Hindlimb muscle (tissue), 1 donor: ENCODE measurements around the gene MCM10. TPM values are rescaled to one million over a fixed set of nuclear protein-coding genes. Genes with fewer than 3 reads are reported as not detected.
A peak's percentile ranks its signal among the peaks of the same experiment; 100 is the strongest.
"Not testable (repeated sequence)": the region's sequence is repeated elsewhere in the genome, so short reads cannot be mapped to it uniquely, and the experiment has no call there.

Experiments used
- DNase-seq: peaks from one replicate; pipeline ENCODE4 v3.0.0-alpha.2; 2013
- polyA plus RNA-seq: library from polyadenylated mRNA; unstranded; fragments of 120-200 nt; gene quantifications from one replicate; pipeline ENCODE4 v1.2.1, GENCODE V29; 2013; ENCODE audit not compliant: insufficient read length

The MCM10 gene
- polyA plus RNA-seq, 1 donor = 4.8 TPM

- DNase-seq = no peak
Observed at GRCh38 chr10:13222151-13222550, 60.8 kb downstream of the MCM10 start.

GRCh38 chr10:13222566-13222965, 61.2 kb downstream of the MCM10 start:
- DNase-seq = no peak

GRCh38 chr10:13223241-13223640, 61.9 kb downstream of the MCM10 start:
- no peak for DNase-seq

- no peak for DNase-seq
Observed at GRCh38 chr10:13224210-13224995, 63.0 kb downstream of the MCM10 start.

- no peak for DNase-seq
Observed at GRCh38 chr10:13225601-13226000, 64.2 kb downstream of the MCM10 start.

GRCh38 chr10:13227031-13227430, 65.7 kb downstream of the MCM10 start:
- DNase-seq = no peak

- no peak for DNase-seq
Observed at GRCh38 chr10:13231190-13231589, 69.8 kb downstream of the MCM10 start.

GRCh38 chr10:13231808-13232207, 70.5 kb downstream of the MCM10 start:
- no peak for DNase-seq

GRCh38 chr10:13233358-13233757, 72.0 kb downstream of the MCM10 start:
- DNase-seq = no peak

GRCh38 chr10:13234172-13234571, 72.8 kb downstream of the MCM10 start, which contains the start of gene UCMA:
Gene UCMA, minus strand, starts transcription at chr10:13234374. Its CDS starts 116 bp downstream, at chr10:13234258.
- DNase-seq = no peak

GRCh38 chr10:13234736-13235135, 73.4 kb downstream of the MCM10 start:
- DNase-seq = not testable (repeated sequence)

- DNase-seq = no peak
Observed at GRCh38 chr10:13236638-13237037, 75.3 kb downstream of the MCM10 start.

GRCh38 chr10:13238271-13239077, 77.1 kb downstream of the MCM10 start:
- no peak for DNase-seq

GRCh38 chr10:13239923-13240322, 78.6 kb downstream of the MCM10 start:
- DNase-seq = no peak

GRCh38 chr10:13241613-13242012, 80.3 kb downstream of the MCM10 start:
- no peak for DNase-seq

GRCh38 chr10:13242260-13242659, 80.9 kb downstream of the MCM10 start:
- not testable (repeated sequence) for DNase-seq

- peak; percentile 67 for DNase-seq
Observed at GRCh38 chr10:13247246-13247645, 85.9 kb downstream of the MCM10 start.

- no peak for DNase-seq
Observed at GRCh38 chr10:13247784-13248183, 86.4 kb downstream of the MCM10 start.

GRCh38 chr10:13253726-13254125, 92.4 kb downstream of the MCM10 start:
- DNase-seq = no peak

GRCh38 chr10:13256627-13257026, 95.3 kb downstream of the MCM10 start:
- DNase-seq = no peak

- DNase-seq = no peak
Observed at GRCh38 chr10:13257621-13258140, 96.3 kb downstream of the MCM10 start.
